ENCODE results near the gene DDX20. TPM values are rescaled to one million over a fixed set of nuclear protein-coding genes. Genes with fewer than 3 reads are reported as not detected.

The DDX20 gene
- total and polyA plus RNA-seq, 2 donors (not counting 3 experiments of a cell fraction or from before 2014, with no cell fraction given): 4.1 to 15.9 TPM

DNA sequence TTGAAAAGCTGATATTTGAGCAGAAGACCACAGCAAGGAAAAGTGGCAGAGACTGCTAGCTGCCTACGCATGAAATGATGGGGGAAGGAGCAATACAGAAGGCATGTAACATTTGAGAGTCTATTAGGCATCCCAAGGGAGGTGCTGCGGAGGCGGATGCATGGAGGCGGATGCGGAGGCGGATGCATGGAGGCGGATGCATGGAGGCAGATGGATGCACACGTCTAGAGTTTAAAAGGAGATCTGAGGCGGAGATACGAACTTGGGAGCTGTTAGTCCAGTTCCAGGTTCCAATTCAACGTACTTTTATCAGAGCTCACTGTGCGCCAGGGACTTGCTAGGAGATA lies 744 bp upstream of the DDX20 start:
- Histone ChIP-seq H3K9ac (replicated peaks; ENCODE audit: extremely low read depth, insufficient read depth, low read length) (peak overlapping the region; percentile 88), H3K9me3 (replicated peaks; ENCODE audit: control insufficient read depth, insufficient read depth, low read length) (no peaks in the 10 kb centered on the region), H3K36me3 (ENCODE audit: control insufficient read depth in 2 of 2, extremely low read depth in 1 of 2, insufficient read depth in 2 of 2, low read length in 2 of 2) (peaks cover 0 to 6% of the 10 kb centered on the region in 2 experiments), H3K4me3 (replicated peaks in 1 of 3; ENCODE audit: insufficient read depth in 1 of 3, low read depth in 1 of 3, low read length in 3 of 3) (peak overlapping the region; percentile 27 to 82 (median 80)), H4K20me1 (replicated peaks; ENCODE audit: control insufficient read depth, extremely low read depth, insufficient read depth, low read length) (no peaks in the 10 kb centered on the region), H3K9me1 (replicated peaks; ENCODE audit: control insufficient read depth, extremely low read depth, insufficient read depth, low read length) (no peaks in the 10 kb centered on the region), H3K4me2 (ENCODE audit: insufficient read depth, low read length) (peak overlapping the region; percentile 68), H2AFZ (ENCODE audit: low read depth, low read length) (peak overlapping the region; percentile 68), H3K79me2 (ENCODE audit: control insufficient read depth, insufficient read depth, low read length) (peaks cover 34% of the 10 kb centered on the region), H3K27me3 (ENCODE audit: control insufficient read depth in 2 of 2, insufficient read depth in 2 of 2, low read length in 2 of 2) (no peaks in the 10 kb centered on the region), H3K27ac (ENCODE audit: insufficient read depth, low read depth, low read length) (peak overlapping the region; percentile 90), H3K4me1 (ENCODE audit: control insufficient read depth, extremely low read depth, insufficient read depth, low read length) (peaks cover 20% of the 10 kb centered on the region)
- dilution Hi-C loops (cut with MboI; ENCODE audit: extremely low pct_ligation_motif_present, low sequenced_read_pairs) (no loop called here), intact Hi-C loops (cut with micrococcal nuclease) (loop anchor here (1.0 to 2.0 kb wide), 7 partner anchors 15 to 306 kb away; partner anchors contain the start of genes ATP5PB, RAP1A and WDR77)
- TF ChIP-seq POLR2A (IDR thresholded peaks at IDR 0.05; ENCODE audit: low read depth, low read length): no peak
- TF ChIP-seq GATA2 (IDR thresholded peaks at IDR 0.05; ENCODE audit: insufficient read depth, insufficient read length, low read depth, low read length): no peak
- TF ChIP-seq MYC (IDR thresholded peaks at IDR 0.05; ENCODE audit: low read depth, low read length): no peak
- TF ChIP-seq POLR2AphosphoS5 (IDR thresholded peaks at IDR 0.05; ENCODE audit: insufficient read depth, low read depth, low read length): no peak
- TF ChIP-seq MAX (IDR thresholded peaks at IDR 0.05; ENCODE audit: insufficient read depth, insufficient read length): no peak
- no peak for TF ChIP-seq FOS (IDR thresholded peaks at IDR 0.05; ENCODE audit: borderline replicate concordance, insufficient read depth, low read length)
- TF ChIP-seq CTCF (IDR thresholded peaks at IDR 0.05; ENCODE audit: extremely low read depth in 1 of 2, insufficient read depth in 1 of 2, low read depth in 1 of 2, low read length in 2 of 2): no peak
- TF ChIP-seq EZH2 (IDR thresholded peaks at IDR 0.05; ENCODE audit: borderline replicate concordance, low read depth, low read length, severe bottlenecking): no peak
- BruUV-seq (replicated peaks): TSS peak; percentile 78
- ChIA-PET CTCF (interaction anchor here (0.9 to 4.4 kb wide), 9 partner anchors 9 to 273 kb away, joined by 3 to 45 read pairs (median 9); partner anchors contain the start of gene INKA2), POLR2A (no interaction called here)
- DNase-seq (ENCODE audit: low read depth, low spot score): no peak
- peak; percentile 65 for FAIRE-seq

Measured in endothelial cell of umbilical vein (primary cell).